Stimulated activated memory B cell treated with anti-CD40 and anti-IgM and Interleukin-4, amounts not matched to agents 10 μg/mL and 1 μg/mL and 100 μg/mL, for 72 hours (primary cell): ENCODE data around the gene LBR.

ENCODE experiments used
- ATAC-seq: fragments of 150-1000 bp; cut with Tn5 transposase; 2 replicates; pipeline ENCODE4 v1.10.0; 2021
- H3K27ac Mint-ChIP-seq: one replicate; pipeline ENCODE4 v1.8.0; 2022; ENCODE audit warnings: mild to moderate bottlenecking, mixed read lengths
- H3K27me3 Mint-ChIP-seq: one replicate; pipeline ENCODE4 v1.8.0; 2022; ENCODE audit warnings: mixed read lengths
- H3K36me3 Mint-ChIP-seq: one replicate; pipeline ENCODE4 v1.8.0; 2022; ENCODE audit warnings: mixed read lengths
- H3K4me1 Mint-ChIP-seq: one replicate; pipeline ENCODE4 v1.8.0; 2022; ENCODE audit warnings: mixed read lengths
- H3K4me3 Mint-ChIP-seq: one replicate; pipeline ENCODE4 v1.8.0; 2022; ENCODE audit warnings: mild to moderate bottlenecking, moderate library complexity, mixed read lengths
- H3K9me3 Mint-ChIP-seq: one replicate; pipeline ENCODE4 v1.8.0; 2022; ENCODE audit warnings: mixed read lengths

The LBR gene

GRCh38 chr1:225451840-225452515 lies 24.1 kb upstream of the LBR start:
- H3K4me3 Mint-ChIP-seq: no peak overlapping the region
- H3K9me3 Mint-ChIP-seq: no peaks in the 10 kb centered on the region
- no peak for ATAC-seq
- peaks cover 9% of the 10 kb centered on the region for H3K4me1 Mint-ChIP-seq
- H3K36me3 Mint-ChIP-seq: no peaks in the 10 kb centered on the region
- H3K27ac Mint-ChIP-seq: no peak overlapping the region
- H3K27me3 Mint-ChIP-seq: no peaks in the 10 kb centered on the region

- no peak overlapping the region for H3K4me3 Mint-ChIP-seq
- H3K4me1 Mint-ChIP-seq: peaks cover 9% of the 10 kb centered on the region
- no peak overlapping the region for H3K27ac Mint-ChIP-seq
- H3K36me3 Mint-ChIP-seq: no peaks in the 10 kb centered on the region
- no peak for ATAC-seq
- no peaks in the 10 kb centered on the region for H3K27me3 Mint-ChIP-seq
- no peaks in the 10 kb centered on the region for H3K9me3 Mint-ChIP-seq
Measured at GRCh38 chr1:225451340-225451739, 23.5 kb upstream of the LBR start.

- Mint-ChIP-seq H3K27ac (no peak overlapping the region), H3K27me3 (no peaks in the 10 kb centered on the region), H3K9me3 (no peaks in the 10 kb centered on the region), H3K4me3 (no peak overlapping the region), H3K4me1 (peaks cover 12% of the 10 kb centered on the region), H3K36me3 (no peaks in the 10 kb centered on the region)
- no peak for ATAC-seq
Measured at GRCh38 chr1:225450491-225451191, 22.8 kb upstream of the LBR start.

- no peaks in the 10 kb centered on the region for H3K27me3 Mint-ChIP-seq
- ATAC-seq: no peak
- H3K27ac Mint-ChIP-seq: no peak overlapping the region
- H3K4me1 Mint-ChIP-seq: peaks cover 16% of the 10 kb centered on the region
- no peaks in the 10 kb centered on the region for H3K36me3 Mint-ChIP-seq
- no peak overlapping the region for H3K4me3 Mint-ChIP-seq
- no peaks in the 10 kb centered on the region for H3K9me3 Mint-ChIP-seq
Measured at GRCh38 chr1:225449774-225450173, 21.9 kb upstream of the LBR start.

DNA sequence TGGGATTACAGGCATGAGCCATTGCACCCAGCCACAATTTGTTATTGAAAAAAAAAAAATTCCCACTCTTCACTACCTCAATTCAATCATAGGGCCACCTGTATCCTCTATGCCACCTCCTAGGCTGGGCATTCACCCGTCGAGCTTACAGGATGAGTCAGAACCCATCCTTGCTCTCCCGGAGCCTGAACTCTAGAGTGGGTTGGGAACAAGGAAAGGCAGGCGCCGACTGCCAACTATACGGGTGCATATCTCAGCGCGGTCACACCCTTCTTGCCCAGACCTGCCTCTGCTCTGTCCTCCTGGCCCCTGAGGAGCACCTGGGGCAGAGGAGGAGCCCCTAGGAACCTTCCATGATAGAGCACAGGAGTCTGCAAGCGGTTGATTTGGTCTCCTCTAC lies 21.4 kb upstream of the LBR start:
- Mint-ChIP-seq H3K27me3 (no peaks in the 10 kb centered on the region), H3K27ac (no peak overlapping the region), H3K36me3 (no peaks in the 10 kb centered on the region), H3K9me3 (no peaks in the 10 kb centered on the region), H3K4me1 (peaks cover 17% of the 10 kb centered on the region), H3K4me3 (no peak overlapping the region)
- ATAC-seq: no peak

DNA sequence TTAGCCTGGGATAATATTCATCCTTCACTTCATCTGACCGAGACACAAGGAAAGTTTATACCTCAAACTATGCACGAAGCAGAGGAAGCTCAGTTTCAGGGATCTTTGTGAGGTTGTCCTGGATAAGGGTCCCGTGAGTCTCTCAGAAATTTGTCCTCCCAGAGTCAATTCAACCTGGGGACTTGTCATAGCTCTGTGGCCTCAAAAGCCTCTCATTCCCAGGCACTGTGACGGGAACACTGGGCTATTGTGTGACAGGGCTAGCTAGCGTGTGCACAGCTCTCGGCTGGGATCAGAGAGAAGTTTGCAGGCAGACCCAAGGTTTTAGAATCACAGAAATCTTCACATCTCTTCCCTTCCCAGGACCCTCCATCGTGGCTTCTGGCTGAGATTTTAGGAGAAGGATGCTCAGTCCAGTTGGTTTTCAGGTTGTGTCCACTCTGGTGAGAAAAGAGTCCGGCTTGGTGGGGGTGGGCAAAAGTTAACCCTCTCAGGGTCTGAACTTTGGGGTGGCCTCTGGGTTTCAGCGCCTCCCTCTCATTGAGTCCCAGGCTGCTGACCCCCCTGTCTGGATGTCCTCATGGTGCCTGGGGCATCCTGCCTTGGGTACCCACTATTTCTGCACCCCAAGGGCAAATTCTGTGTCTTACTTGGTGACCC lies 20.4 kb upstream of the LBR start:
- ATAC-seq: no peak
- Mint-ChIP-seq H3K36me3 (no peaks in the 10 kb centered on the region), H3K9me3 (no peaks in the 10 kb centered on the region), H3K4me3 (no peak overlapping the region), H3K27me3 (no peaks in the 10 kb centered on the region), H3K27ac (no peak overlapping the region), H3K4me1 (peaks cover 25% of the 10 kb centered on the region)

DNA sequence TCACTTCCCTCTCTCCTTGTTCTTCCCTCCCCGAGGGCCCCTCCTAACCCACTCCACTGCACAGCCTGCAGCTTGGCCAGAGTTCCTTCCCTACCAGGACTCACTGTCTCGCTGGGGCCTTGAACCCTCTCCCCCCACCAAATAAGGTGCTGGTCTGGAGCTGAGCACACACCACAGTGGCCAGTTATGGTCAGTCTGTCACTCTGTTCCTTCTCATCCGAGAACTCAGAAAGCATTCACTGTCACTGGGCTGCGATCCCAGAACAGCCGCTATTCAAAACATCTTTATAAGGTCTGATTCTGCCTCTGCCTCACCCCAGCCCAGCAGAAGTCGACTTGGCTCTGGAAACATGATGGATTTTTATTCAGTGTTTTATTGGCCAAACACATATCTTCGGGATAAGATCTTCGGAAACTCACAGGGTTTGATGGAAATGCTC lies 19.8 kb upstream of the LBR start:
- Mint-ChIP-seq H3K9me3 (no peaks in the 10 kb centered on the region), H3K4me3 (no peak overlapping the region)

GRCh38 chr1:225446981-225447615 lies 19.3 kb upstream of the LBR start:
- peaks cover 37% of the 10 kb centered on the region for H3K4me1 Mint-ChIP-seq
- no peak for ATAC-seq
- H3K27ac Mint-ChIP-seq: no peak overlapping the region
- H3K4me3 Mint-ChIP-seq: no peak overlapping the region
- H3K9me3 Mint-ChIP-seq: no peaks in the 10 kb centered on the region
- H3K27me3 Mint-ChIP-seq: no peaks in the 10 kb centered on the region
- H3K36me3 Mint-ChIP-seq: no peaks in the 10 kb centered on the region

More for the DNA sequence above, 19.8 kb upstream of the LBR start:
- no peaks in the 10 kb centered on the region for H3K27me3 Mint-ChIP-seq
- ATAC-seq: no peak
- H3K27ac Mint-ChIP-seq: no peak overlapping the region
- H3K4me1 Mint-ChIP-seq: peaks cover 31% of the 10 kb centered on the region
- H3K36me3 Mint-ChIP-seq: no peaks in the 10 kb centered on the region

DNA sequence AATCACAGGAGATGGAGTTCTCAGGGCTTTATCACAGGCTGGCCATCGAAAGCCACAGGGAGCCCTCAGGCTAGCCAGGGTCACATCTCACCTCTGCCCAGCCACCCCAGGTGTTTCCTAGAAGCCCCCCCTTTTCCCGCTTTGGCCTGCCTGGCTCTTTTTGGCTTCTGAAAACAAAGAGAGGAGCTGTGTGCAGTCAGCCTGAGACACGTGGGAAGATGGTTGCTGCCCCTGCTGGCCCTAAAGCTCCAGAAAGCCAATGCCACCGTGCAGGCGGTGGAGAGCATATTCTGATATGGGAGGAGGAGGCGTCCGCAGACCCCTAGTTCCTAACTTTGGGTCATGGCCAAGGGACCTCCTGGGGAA lies 18.7 kb upstream of the LBR start:
- no peaks in the 10 kb centered on the region for H3K9me3 Mint-ChIP-seq
- no peak overlapping the region for H3K27ac Mint-ChIP-seq
- peaks cover 42% of the 10 kb centered on the region for H3K4me1 Mint-ChIP-seq
- H3K36me3 Mint-ChIP-seq: no peaks in the 10 kb centered on the region
- no peak for ATAC-seq
- no peaks in the 10 kb centered on the region for H3K27me3 Mint-ChIP-seq
- H3K4me3 Mint-ChIP-seq: no peak overlapping the region

GRCh38 chr1:225445639-225446594 lies 18.1 kb upstream of the LBR start:
- peaks cover 47% of the 10 kb centered on the region for H3K4me1 Mint-ChIP-seq

DNA sequence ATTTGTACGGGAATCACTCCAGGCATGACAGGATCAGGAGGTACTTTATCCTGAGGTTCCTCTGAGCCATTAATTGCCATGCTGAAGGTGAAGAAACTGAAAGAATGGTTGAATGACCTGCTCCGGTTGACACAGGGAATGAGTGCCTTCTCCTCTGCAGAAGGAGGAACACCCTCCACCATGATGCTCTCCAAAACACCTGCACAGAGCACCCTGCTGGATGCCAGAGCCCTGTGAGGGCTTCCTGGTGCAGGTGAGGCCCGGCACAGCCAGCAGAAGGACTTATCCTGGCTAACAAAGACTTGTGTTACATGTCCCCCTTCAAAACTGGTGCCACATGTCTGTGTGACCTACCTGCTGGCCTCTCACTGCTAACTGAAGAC lies 14.3 kb upstream of the LBR start:
- H3K9me3 Mint-ChIP-seq: no peaks in the 10 kb centered on the region
- no peak overlapping the region for H3K4me3 Mint-ChIP-seq
- no peaks in the 10 kb centered on the region for H3K27me3 Mint-ChIP-seq
- peak overlapping the region; percentile 72 for H3K27ac Mint-ChIP-seq
- H3K4me1 Mint-ChIP-seq: peaks cover 47% of the 10 kb centered on the region
- no peaks in the 10 kb centered on the region for H3K36me3 Mint-ChIP-seq
- ATAC-seq: no peak

More at GRCh38 chr1:225445639-225446594, 18.1 kb upstream of the LBR start:
- ATAC-seq: no peak
- Mint-ChIP-seq H3K36me3 (no peaks in the 10 kb centered on the region), H3K4me3 (peak overlapping the region; percentile 67), H3K27ac (peak overlapping the region; percentile 92), H3K9me3 (no peaks in the 10 kb centered on the region), H3K27me3 (no peaks in the 10 kb centered on the region)

GRCh38 chr1:225441314-225442122 lies 13.7 kb upstream of the LBR start:
- H3K36me3 Mint-ChIP-seq: no peaks in the 10 kb centered on the region
- H3K27ac Mint-ChIP-seq: peak overlapping the region; percentile 72
- no peak overlapping the region for H3K4me3 Mint-ChIP-seq
- no peaks in the 10 kb centered on the region for H3K9me3 Mint-ChIP-seq
- ATAC-seq: no peak
- H3K4me1 Mint-ChIP-seq: peaks cover 51% of the 10 kb centered on the region
- no peaks in the 10 kb centered on the region for H3K27me3 Mint-ChIP-seq

- ATAC-seq: no peak
- Mint-ChIP-seq H3K4me3 (no peak overlapping the region), H3K9me3 (no peaks in the 10 kb centered on the region), H3K36me3 (no peaks in the 10 kb centered on the region), H3K27ac (no peak overlapping the region), H3K4me1 (peaks cover 56% of the 10 kb centered on the region), H3K27me3 (no peaks in the 10 kb centered on the region)
Measured at GRCh38 chr1:225440380-225441221, 12.8 kb upstream of the LBR start.
